ENCODE data around the gene REM1. TPM values are rescaled to one million over a fixed set of nuclear protein-coding genes. Genes with fewer than 3 reads are reported as not detected.

The REM1 gene
- total RNA-seq, 1 experiment from 2014 or later = not detected

DNA sequence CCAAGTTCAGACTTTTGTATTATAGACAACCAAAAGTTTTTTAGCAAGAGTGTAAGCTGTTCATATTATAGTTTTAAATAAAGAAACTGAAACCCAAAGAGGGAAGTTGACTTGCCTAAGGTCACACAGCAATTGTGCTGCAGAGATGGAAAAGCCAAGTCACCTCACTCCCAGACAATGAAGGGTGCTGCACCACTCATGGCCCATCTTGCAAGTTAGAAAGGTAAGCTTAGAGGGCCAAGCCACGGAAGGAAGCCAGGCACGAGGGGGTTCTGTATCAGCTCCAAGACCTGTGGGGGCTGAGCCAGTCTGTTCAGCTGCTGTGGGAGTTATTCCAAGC lies 1.0 kb upstream of the REM1 start:
- H2AK5ac ChIP-seq (ENCODE audit: insufficient read length, low read length) = no peak overlapping the region
- no peak overlapping the region for H3K9ac ChIP-seq (ENCODE audit: extremely low read depth, insufficient read length, low read length)
- H2BK5ac ChIP-seq (ENCODE audit: insufficient read length, low read length) = no peak overlapping the region
- H3K23me2 ChIP-seq (ENCODE audit: insufficient read length, low read depth, low read length, poor library complexity, severe bottlenecking) = no peaks in the 10 kb centered on the region
- no peak overlapping the region for H4K5ac ChIP-seq (ENCODE audit: insufficient read length, low read depth, low read length)
- no peaks in the 10 kb centered on the region for H3K79me1 ChIP-seq (ENCODE audit: insufficient read depth, low read depth, low read length, poor library complexity, severe bottlenecking)
- Mint-ChIP-seq H3K9me3 (peaks cover 60 to 64% of the 10 kb centered on the region in 2 experiments), H3K27ac (no peak overlapping the region), H3K4me3 (no peak overlapping the region), H3K36me3 (ENCODE audit: insufficient read depth in 1 of 3, low read depth in 3 of 3) (peaks cover 8 to 42% (median 17%) of the 10 kb centered on the region in 3 experiments; a peak in 6 of 7 replicates), H3K4me1 (no peaks in the 10 kb centered on the region), H3K27me3 (ENCODE audit: low read depth) (peaks cover 21% of the 10 kb centered on the region)
- H2BK120ac ChIP-seq (ENCODE audit: low read depth, low read length, poor library complexity, severe bottlenecking) = no peak overlapping the region
- no peak overlapping the region for H2BK15ac ChIP-seq (ENCODE audit: low read depth, low read length)
- H2BK20ac ChIP-seq (ENCODE audit: low read depth, low read length, poor library complexity, severe bottlenecking) = no peak overlapping the region
- no peaks in the 10 kb centered on the region for H3K79me2 ChIP-seq (ENCODE audit: insufficient read depth, low read length)
- no peak for DNase-seq
- TF ChIP-seq, protein P1, sequence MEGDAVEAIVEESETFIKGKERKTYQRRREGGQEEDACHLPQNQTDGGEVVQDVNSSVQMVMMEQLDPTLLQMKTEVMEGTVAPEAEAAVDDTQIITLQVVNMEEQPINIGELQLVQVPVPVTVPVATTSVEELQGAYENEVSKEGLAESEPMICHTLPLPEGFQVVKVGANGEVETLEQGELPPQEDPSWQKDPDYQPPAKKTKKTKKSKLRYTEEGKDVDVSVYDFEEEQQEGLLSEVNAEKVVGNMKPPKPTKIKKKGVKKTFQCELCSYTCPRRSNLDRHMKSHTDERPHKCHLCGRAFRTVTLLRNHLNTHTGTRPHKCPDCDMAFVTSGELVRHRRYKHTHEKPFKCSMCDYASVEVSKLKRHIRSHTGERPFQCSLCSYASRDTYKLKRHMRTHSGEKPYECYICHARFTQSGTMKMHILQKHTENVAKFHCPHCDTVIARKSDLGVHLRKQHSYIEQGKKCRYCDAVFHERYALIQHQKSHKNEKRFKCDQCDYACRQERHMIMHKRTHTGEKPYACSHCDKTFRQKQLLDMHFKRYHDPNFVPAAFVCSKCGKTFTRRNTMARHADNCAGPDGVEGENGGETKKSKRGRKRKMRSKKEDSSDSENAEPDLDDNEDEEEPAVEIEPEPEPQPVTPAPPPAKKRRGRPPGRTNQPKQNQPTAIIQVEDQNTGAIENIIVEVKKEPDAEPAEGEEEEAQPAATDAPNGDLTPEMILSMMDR (conservative IDR thresholded peaks at IDR 0.05) = no peak
- H3K4ac ChIP-seq (ENCODE audit: low read depth, low read length) = no peak overlapping the region
- no peak overlapping the region for H3K14ac ChIP-seq (ENCODE audit: insufficient read depth, low read length)
- no peak overlapping the region for H3T11ph ChIP-seq (ENCODE audit: low read length)
- H3K56ac ChIP-seq (ENCODE audit: insufficient read length, low read depth, low read length) = no peak overlapping the region
- peaks cover 57% of the 10 kb centered on the region for H3K9me3 ChIP-seq (ENCODE audit: control insufficient read depth, low read depth, low read length)
- H3K4me1 ChIP-seq (ENCODE audit: insufficient read depth, low read length) = no peaks in the 10 kb centered on the region
- no peak overlapping the region for H3K18ac ChIP-seq (ENCODE audit: insufficient read length, low read depth, low read length)
- H2AFZ ChIP-seq (ENCODE audit: low read length) = no peak overlapping the region
- WGBS (ENCODE audit: extremely low coverage, insufficient read length, low lambda C conversion rate) = no CpG with 5 or more reads among the region's 2 CpGs
- no peaks in the 10 kb centered on the region for H3K27me3 ChIP-seq (ENCODE audit: insufficient read depth, low read length)
- no peaks in the 10 kb centered on the region for H4K20me1 ChIP-seq (ENCODE audit: control insufficient read depth, insufficient read depth, insufficient read length)
- H3K4me2 ChIP-seq (ENCODE audit: insufficient read depth, insufficient read length, low read length) = no peak overlapping the region
- no peak overlapping the region for H4K91ac ChIP-seq (ENCODE audit: insufficient read length, low read depth, low read length)
- H2BK12ac ChIP-seq (ENCODE audit: insufficient read length, low read depth, low read length) = no peak overlapping the region
- H4K8ac ChIP-seq (replicated peaks; ENCODE audit: insufficient read length, low read depth, low read length) = no peak overlapping the region
- no peak overlapping the region for H3K27ac ChIP-seq (ENCODE audit: insufficient read length, low read depth, low read length)
- H3K23ac ChIP-seq (ENCODE audit: insufficient read length, low read depth, low read length) = no peak overlapping the region
